AG09319 (cell line): ENCODE results near the gene CHCHD5.
"Not testable (repeated sequence)": the region's sequence is repeated elsewhere in the genome, so short reads cannot be mapped to it uniquely, and the experiment has no call there.

ENCODE experiments used
- DNase-seq: peaks from one replicate; pipeline ENCODE4 v3.0.0-alpha.2; 2010; ENCODE audit warnings: low read depth; ENCODE audit errors: extremely low read depth
- CTCF ChIP-seq: IDR thresholded peaks from 2 replicates; pipeline ENCODE4 v1.5.1; 2011; ENCODE audit warnings: low read depth, mild to moderate bottlenecking, inconsistent platforms, low read length, moderate library complexity

The CHCHD5 gene

GRCh38 chr2:112542984-112543661 lies 41.3 kb upstream of the CHCHD5 start:
- no peak for TF ChIP-seq CTCF

GRCh38 chr2:112547333-112547732 lies 37.1 kb upstream of the CHCHD5 start:
- no peak for TF ChIP-seq CTCF

More at GRCh38 chr2:112542984-112543661, 41.3 kb upstream of the CHCHD5 start:
- no peak for DNase-seq

GRCh38 chr2:112548980-112549379 lies 35.4 kb upstream of the CHCHD5 start:
- no peak for TF ChIP-seq CTCF
- no peak for DNase-seq

More at GRCh38 chr2:112547333-112547732, 37.1 kb upstream of the CHCHD5 start:
- peak; percentile 31 for DNase-seq

- DNase-seq, result no peak
- no peak for TF ChIP-seq CTCF
These were observed 18.3 kb upstream of the CHCHD5 start for GRCh38 chr2:112566104-112566503.

GRCh38 chr2:112566508-112566907 lies 17.9 kb upstream of the CHCHD5 start:
- DNase-seq, result not testable (repeated sequence)

- DNase-seq, result no peak
- TF ChIP-seq CTCF, result no peak
These were observed 12.4 kb upstream of the CHCHD5 start for GRCh38 chr2:112572005-112572404.

- no peak for DNase-seq
- no peak; the same call in 1 of the 2 replicates for TF ChIP-seq CTCF
These were observed 6.7 kb upstream of the CHCHD5 start for GRCh38 chr2:112577756-112578155.

GRCh38 chr2:112579241-112579640 lies 5.2 kb upstream of the CHCHD5 start:
- peak; percentile 49 for DNase-seq
- TF ChIP-seq CTCF, result no peak; the same call in 1 of the 2 replicates
